ENCODE measurements around the gene GNA12.

GRCh38 chr7:2711895-2712675 lies 132.0 kb downstream of the GNA12 start:
- no peak for TF ChIP-seq CTCF (conservative IDR thresholded peaks at IDR 0.05; ENCODE audit: low read depth, low read length)
- TF ChIP-seq EZH2phosphoT487 (IDR thresholded peaks at IDR 0.05; ENCODE audit: borderline replicate concordance, low read length), result no peak

All from PC-3 (cell line).